Fibroblast of villous mesenchyme (primary cell): Measurements from ENCODE around the gene DPH6. TPM values are rescaled to one million over a fixed set of nuclear protein-coding genes. Genes with fewer than 3 reads are reported as not detected.

Experiments used
- DNase-seq: peaks from one replicate; pipeline ENCODE4 v3.0.0-alpha.2; 2010; ENCODE audit warnings: low read depth
- H3K4me3 ChIP-seq: 2 replicates; pipeline ENCODE4 v1.5.1; 2011; ENCODE audit warnings: low read depth, mild to moderate bottlenecking, low read length
- total RNA-seq: library from RNA; depleted of rRNA; stranded (reverse); fragments of >200 nt; gene quantifications from 2 replicates; pipeline ENCODE4 v1.2.3, GENCODE V29; 2012
- TF ChIP-seq, protein P1 (sequence below): IDR thresholded peaks from 2 replicates; pipeline ENCODE4 v1.5.1; 2012; ENCODE audit warnings: low read depth, mild to moderate bottlenecking, low read length; ENCODE audit not compliant: insufficient read depth

Gene DPH6
- total RNA-seq, 1 donor = 13.8 TPM

DNA sequence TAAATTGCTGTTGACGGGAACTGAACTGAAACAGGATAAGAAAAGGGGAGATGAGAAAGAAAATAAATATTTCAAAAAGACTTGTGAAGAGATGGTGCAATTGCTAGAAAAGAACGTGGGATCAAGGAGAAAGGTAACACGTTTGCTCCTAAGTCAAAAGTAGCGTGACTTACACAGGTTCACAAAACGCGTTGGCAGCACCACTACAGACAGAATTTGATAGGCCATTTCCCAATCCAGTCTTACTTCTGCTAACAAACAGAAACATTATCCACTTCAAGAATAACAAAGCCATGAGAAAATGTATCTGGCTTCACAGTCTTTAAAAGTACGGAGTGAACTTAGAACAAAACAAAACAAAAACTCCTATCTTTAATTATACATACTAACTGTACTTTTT, 75.5 kb downstream of the DPH6 start:
- TF ChIP-seq, protein P1, sequence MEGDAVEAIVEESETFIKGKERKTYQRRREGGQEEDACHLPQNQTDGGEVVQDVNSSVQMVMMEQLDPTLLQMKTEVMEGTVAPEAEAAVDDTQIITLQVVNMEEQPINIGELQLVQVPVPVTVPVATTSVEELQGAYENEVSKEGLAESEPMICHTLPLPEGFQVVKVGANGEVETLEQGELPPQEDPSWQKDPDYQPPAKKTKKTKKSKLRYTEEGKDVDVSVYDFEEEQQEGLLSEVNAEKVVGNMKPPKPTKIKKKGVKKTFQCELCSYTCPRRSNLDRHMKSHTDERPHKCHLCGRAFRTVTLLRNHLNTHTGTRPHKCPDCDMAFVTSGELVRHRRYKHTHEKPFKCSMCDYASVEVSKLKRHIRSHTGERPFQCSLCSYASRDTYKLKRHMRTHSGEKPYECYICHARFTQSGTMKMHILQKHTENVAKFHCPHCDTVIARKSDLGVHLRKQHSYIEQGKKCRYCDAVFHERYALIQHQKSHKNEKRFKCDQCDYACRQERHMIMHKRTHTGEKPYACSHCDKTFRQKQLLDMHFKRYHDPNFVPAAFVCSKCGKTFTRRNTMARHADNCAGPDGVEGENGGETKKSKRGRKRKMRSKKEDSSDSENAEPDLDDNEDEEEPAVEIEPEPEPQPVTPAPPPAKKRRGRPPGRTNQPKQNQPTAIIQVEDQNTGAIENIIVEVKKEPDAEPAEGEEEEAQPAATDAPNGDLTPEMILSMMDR = no peak
- DNase-seq = peak; percentile 5
- H3K4me3 ChIP-seq = no peak overlapping the region

DNA sequence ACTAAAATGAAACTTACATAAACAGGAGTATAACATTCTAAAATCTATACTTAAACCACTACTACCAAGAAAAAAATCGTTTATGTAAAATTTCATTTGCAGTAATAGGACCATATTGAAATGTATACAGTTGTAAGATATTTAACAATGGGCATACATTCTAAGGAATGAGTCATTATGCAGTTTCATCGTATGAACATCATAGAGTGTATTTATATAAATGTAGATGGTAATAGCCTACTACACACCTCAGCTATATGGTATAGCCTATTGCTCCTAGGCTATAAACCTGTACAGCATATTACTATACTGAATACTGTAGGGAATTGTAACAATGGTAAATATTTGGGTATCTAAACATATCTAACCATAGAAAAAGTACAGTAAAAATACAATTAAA, 79.5 kb downstream of the DPH6 start:
- no peak overlapping the region for H3K4me3 ChIP-seq
- TF ChIP-seq, protein P1 = no peak
- no peak for DNase-seq

DNA sequence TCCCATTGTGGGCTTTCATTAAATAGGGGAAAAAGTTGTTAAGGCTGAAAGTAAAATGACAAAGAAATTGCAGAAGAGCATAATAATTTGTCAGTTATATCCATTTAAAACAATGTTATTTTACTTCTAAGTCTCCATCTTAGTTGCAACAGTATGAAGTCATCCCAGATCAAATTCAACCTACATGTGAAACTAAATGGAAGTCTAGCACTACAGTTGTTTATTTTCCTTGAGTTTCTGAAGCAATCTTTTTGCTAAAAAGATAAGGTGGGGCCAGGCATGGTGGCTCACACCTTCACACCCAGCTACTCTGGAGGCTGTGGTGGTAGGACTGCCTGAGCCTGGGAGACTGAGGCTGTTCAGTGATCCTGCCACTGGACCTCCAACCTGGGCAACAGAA, 80.2 kb downstream of the DPH6 start:
- TF ChIP-seq, protein P1 = no peak
- H3K4me3 ChIP-seq = no peak overlapping the region
- no peak for DNase-seq

DNA sequence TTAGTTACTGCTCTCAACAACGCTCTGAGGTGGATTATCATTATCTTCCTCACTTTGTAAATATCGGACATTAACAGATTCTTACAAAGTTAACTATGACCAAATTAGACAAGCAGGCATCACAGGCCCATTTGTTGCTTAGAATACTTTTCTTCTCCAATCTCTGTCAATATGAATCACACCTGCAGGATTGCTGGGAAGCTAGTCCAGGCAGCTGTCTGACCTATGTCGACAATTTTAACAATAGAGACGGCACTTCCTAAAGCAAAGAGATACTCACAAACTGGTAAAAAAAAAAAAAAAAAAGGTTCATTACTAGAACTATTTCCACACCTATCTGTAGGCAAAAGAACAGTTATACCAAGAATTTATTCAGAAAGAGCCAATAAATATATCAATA, 85.3 kb downstream of the DPH6 start:
- DNase-seq = no peak

DNA sequence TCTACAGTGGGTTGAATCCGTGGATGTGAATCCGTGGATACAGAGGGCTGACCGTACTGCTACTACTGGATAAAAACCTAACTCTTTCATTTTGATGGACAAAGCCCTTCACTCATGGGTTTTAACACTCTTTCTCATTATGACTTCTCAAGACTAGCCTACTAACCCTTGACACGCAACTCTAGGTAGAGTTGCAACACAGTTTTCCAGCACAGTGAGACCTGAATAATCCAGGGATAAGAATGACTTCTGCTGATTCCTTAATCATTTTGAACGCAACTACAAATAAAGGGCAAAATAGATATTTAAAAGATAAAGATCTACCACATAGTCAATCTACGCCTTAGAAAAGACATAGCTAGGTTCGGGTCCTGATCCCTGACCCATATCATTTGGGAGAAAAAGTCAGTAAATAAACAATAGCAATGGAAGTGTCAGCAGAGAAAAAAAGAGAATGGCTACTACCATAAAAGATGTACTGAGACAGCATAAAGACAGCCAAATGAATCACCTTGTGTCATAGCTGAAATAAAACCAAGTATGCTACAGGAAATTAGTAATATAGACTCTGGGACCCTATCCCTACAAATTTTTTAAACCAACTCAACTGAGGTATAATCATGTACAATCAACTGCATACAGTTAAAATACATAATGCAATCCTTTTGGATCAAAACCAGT, 87.6 kb downstream of the DPH6 start:
- DNase-seq = no peak
- TF ChIP-seq, protein P1 = no peak
- no peak overlapping the region for H3K4me3 ChIP-seq

More for the DNA sequence above, 85.3 kb downstream of the DPH6 start:
- TF ChIP-seq, protein P1 = no peak
- no peak overlapping the region for H3K4me3 ChIP-seq

DNA sequence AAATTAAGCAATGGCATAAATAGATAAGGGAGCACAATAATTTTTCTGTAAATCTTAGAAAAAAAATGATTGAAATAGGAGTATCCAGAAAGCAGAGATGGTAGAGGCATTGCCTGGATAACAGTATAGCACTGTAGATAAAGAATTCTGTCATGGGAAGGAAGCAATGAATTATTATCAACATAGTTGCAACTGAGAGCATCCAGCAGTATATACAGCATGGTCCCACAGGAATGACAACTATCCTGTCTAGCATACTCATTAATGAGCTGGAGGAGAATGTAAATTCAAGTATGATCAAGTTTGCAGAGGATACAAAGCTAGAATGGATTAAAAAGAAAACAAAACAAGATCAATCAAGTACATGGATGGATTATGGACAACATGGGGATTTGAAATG, 90.8 kb downstream of the DPH6 start:
- peak; percentile 57 for DNase-seq
- TF ChIP-seq, protein P1 = no peak

DNA sequence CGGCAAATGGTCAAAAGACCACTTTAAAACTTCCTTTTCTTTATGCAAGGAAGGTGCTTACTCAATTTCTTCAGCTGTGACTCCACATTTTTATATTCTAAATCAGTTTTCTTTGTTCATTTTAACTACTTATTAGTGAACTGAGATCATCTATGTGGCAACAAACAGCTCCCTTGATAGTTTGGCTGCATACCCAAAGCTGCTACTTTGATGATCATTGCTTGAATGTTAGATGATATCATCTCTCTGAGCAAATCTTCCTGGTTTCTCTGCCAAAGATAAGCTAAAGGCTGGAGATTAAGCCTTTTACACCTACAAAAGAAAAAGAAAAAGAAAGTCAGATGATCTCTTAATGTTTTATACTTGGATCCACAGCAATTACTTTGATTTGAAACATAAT, 95.5 kb downstream of the DPH6 start:
- DNase-seq = peak; percentile 59
- H3K4me3 ChIP-seq = no peak overlapping the region

More for the DNA sequence above, 90.8 kb downstream of the DPH6 start:
- H3K4me3 ChIP-seq = no peak overlapping the region

More for the DNA sequence above, 95.5 kb downstream of the DPH6 start:
- TF ChIP-seq, protein P1 = no peak
